HCT116 (cell line): Measurements from ENCODE around the gene SPDEF. TPM values are rescaled to one million over a fixed set of nuclear protein-coding genes. Genes with fewer than 3 reads are reported as not detected.

Experiments used
- ATAC-seq: fragments of 200-7000 bp; cut with Tn5 transposase; 2 replicates; pipeline ENCODE4 v1.9.1; 2020; ENCODE audit warnings: mild to moderate bottlenecking, moderate library complexity
- BruUV-seq: library from RNA; stranded (reverse); fragments of 400-500 nt; replicated peaks from 2 replicates; lab custom pipeline; 2021; lab: Mats Ljungman, UMichigan
- CTCF ChIA-PET: fragments of 300-600 bp; sonication (Branson Sonifier 250); formaldehyde crosslinking; loops from one replicate; lab custom pipeline; 2021; ENCODE audit warnings: antibody characterized with exemption; lab: Charles Lee
- POLR2A ChIA-PET: fragments of 300-600, 350-600 bp; sonication (Branson Sonifier 250); formaldehyde crosslinking; loops from one replicate; lab custom pipeline; 2021; ENCODE audit warnings: antibody characterized with exemption; lab: Charles Lee
- RAD21 ChIA-PET, 2 experiments: fragments of 300-600 bp; sonication (Branson Sonifier 250); formaldehyde crosslinking; loops; one replicate each; lab custom pipeline; 2023; ENCODE audit warnings: low total read pairs in 2 of 2; ENCODE audit not compliant: uncharacterized antibody in 2 of 2, unreplicated experiment in 2 of 2, low non-redundant PET in 1 of 2; lab: Charles Lee
- DNase-seq: peaks from one replicate; pipeline ENCODE4 v3.0.0-alpha.2; 2010; ENCODE audit warnings: low read depth, low spot score
- H2AFZ ChIP-seq: fragments of 200-600 bp; shearing (Covaris generic), sonication (generic); 2 replicates; pipeline ENCODE4 v1.6.1; 2017; ENCODE audit warnings: low read depth, mixed run types, mixed read lengths, antibody characterized with exemption, low read length; ENCODE audit not compliant: poor library complexity, severe bottlenecking
- H3K27ac ChIP-seq: 2 replicates; pipeline ENCODE4 v1.5.1; 2012; ENCODE audit warnings: low read depth, low read length
- H3K27me3 ChIP-seq: fragments of 200-600 bp; sonication (generic); 2 replicates; pipeline ENCODE4 v1.6.1; 2016; ENCODE audit warnings: mixed run types, low read length, mixed read lengths; ENCODE audit not compliant: insufficient read depth
- H3K36me3 ChIP-seq, 2 experiments: fragments of 200-500 bp in 1 of 2; fragments of 200-600 bp in 1 of 2; sonication (Bioruptor generic) in 1 of 2; sonication (generic) in 1 of 2; 2 replicates each; pipeline versions ENCODE4 v1.5.1 to v1.6.1; 2014 to 2016; ENCODE audit warnings: low read length in 2 of 2, inconsistent platforms in 1 of 2, mixed read lengths in 1 of 2, mixed run types in 1 of 2; ENCODE audit not compliant: insufficient read depth in 2 of 2, control insufficient read depth in 1 of 2
- H3K4me1 ChIP-seq, 2 experiments: fragments of 200-600 bp in 1 of 2; sonication (generic) in 1 of 2; 2 replicates each; pipeline versions ENCODE4 v1.5.1 to v1.6.1; 2012 to 2017; ENCODE audit warnings: low read length in 2 of 2, inconsistent platforms in 1 of 2, mild to moderate bottlenecking in 1 of 2, mixed read lengths in 1 of 2, mixed run types in 1 of 2, moderate library complexity in 1 of 2; ENCODE audit not compliant: insufficient read depth in 2 of 2, control insufficient read depth in 1 of 2
- H3K4me2 ChIP-seq: fragments of 200-600 bp; sonication (generic); 2 replicates; pipeline ENCODE4 v1.6.1; 2017; ENCODE audit warnings: mixed run types, low read length, mixed read lengths
- H3K4me3 ChIP-seq, 2 experiments: fragments of 200-600 bp in 1 of 2; sonication (generic) in 1 of 2; replicated peaks in 1 of 2; 2 replicates each; pipeline ENCODE4 v1.5.1; 2011 to 2016; ENCODE audit warnings: low read length in 2 of 2, control low read depth in 1 of 2, low read depth in 1 of 2, mild to moderate bottlenecking in 1 of 2, mixed read lengths in 1 of 2, mixed run types in 1 of 2
- H3K79me2 ChIP-seq: fragments of 200-600 bp; sonication (generic); 2 replicates; pipeline ENCODE4 v1.6.1; 2017; ENCODE audit warnings: mild to moderate bottlenecking, mixed run types, low read length, moderate library complexity, mixed read lengths; ENCODE audit not compliant: insufficient read depth
- H3K9ac ChIP-seq: fragments of 200-600 bp; sonication (generic); 2 replicates; pipeline ENCODE4 v1.6.1; 2016; ENCODE audit warnings: low read length, mixed read lengths
- H3K9me2 ChIP-seq: fragments of 200-600 bp; sonication (generic), shearing (Covaris generic); 2 replicates; pipeline ENCODE4 v1.6.1; 2017; ENCODE audit warnings: mixed run types, mild to moderate bottlenecking, moderate library complexity; ENCODE audit not compliant: insufficient read depth
- H3K9me3 ChIP-seq, 2 experiments: fragments of 200-500 bp in 1 of 2; fragments of 200-600 bp in 1 of 2; sonication (Bioruptor generic) in 1 of 2; sonication (generic) in 1 of 2; 2 replicates each; pipeline ENCODE4 v1.6.1; 2014 to 2017; ENCODE audit warnings: low read length in 2 of 2, mixed read lengths in 2 of 2, inconsistent platforms in 1 of 2, low read depth in 1 of 2, mild to moderate bottlenecking in 1 of 2, mixed run types in 1 of 2, moderate library complexity in 1 of 2; ENCODE audit not compliant: control insufficient read depth in 1 of 2, insufficient read depth in 1 of 2
- H4K20me1 ChIP-seq: fragments of 200-600 bp; sonication (generic), shearing (Covaris generic); 2 replicates; pipeline ENCODE4 v1.6.1; 2017; ENCODE audit warnings: mixed run types, mild to moderate bottlenecking, moderate library complexity; ENCODE audit not compliant: insufficient read depth
- EGR1 ChIP-seq: IDR thresholded peaks from 2 replicates; pipeline ENCODE4 v1.6.1; 2012; ENCODE audit warnings: low read depth
- EZH2 ChIP-seq: fragments of 200-600 bp; sonication (generic); IDR thresholded peaks from 2 replicates; pipeline ENCODE4 v1.6.1; 2017; ENCODE audit warnings: antibody characterized with exemption, mixed run types
- EZH2phosphoT487 ChIP-seq: fragments of 200-600 bp; IDR thresholded peaks from 2 replicates; pipeline ENCODE4 v1.6.1; 2018; ENCODE audit warnings: antibody characterized with exemption, borderline replicate concordance
- MAX ChIP-seq: IDR thresholded peaks from 2 replicates; pipeline ENCODE4 v1.6.1; 2012
- POLR2AphosphoS5 ChIP-seq: IDR thresholded peaks from 2 replicates; pipeline ENCODE4 v1.6.1; 2011; ENCODE audit warnings: mild to moderate bottlenecking, low read depth, low read length, moderate library complexity
- RAD21 ChIP-seq: IDR thresholded peaks from 2 replicates; pipeline ENCODE4 v1.6.1; 2012; ENCODE audit warnings: low read depth, mild to moderate bottlenecking
- REST ChIP-seq: IDR thresholded peaks from 2 replicates; pipeline ENCODE4 v1.6.1; 2012; ENCODE audit warnings: low read depth
- SRF ChIP-seq: IDR thresholded peaks from 2 replicates; pipeline ENCODE4 v1.6.1; 2012; ENCODE audit warnings: low read depth
- intact Hi-C: fragments of 100-400 bp; cut with micrococcal nuclease; formaldehyde crosslinking; loops from 2 replicates; pipeline ENCODE4 v1.10.0; 2022
- total RNA-seq: library from RNA; stranded (reverse); gene quantifications from one replicate; pipeline ENCODE4 v1.2.1, GENCODE V29; 2021; ENCODE audit not compliant: unreplicated experiment

Gene SPDEF
- total RNA-seq, 1 experiment from 2014 or later: 0.39 TPM

GRCh38 chr6:34581561-34581920 lies 25.4 kb upstream of the SPDEF start:
- Histone ChIP-seq H3K27ac (no peak overlapping the region), H3K9me2 (no peaks in the 10 kb centered on the region), H3K4me1 (no peaks in the 10 kb centered on the region), H4K20me1 (no peaks in the 10 kb centered on the region), H2AFZ (no peak overlapping the region), H3K4me3 (no peak overlapping the region), H3K9me3 (no peaks in the 10 kb centered on the region), H3K27me3 (no peaks in the 10 kb centered on the region), H3K79me2 (no peaks in the 10 kb centered on the region), H3K4me2 (no peak overlapping the region), H3K36me3 (no peaks in the 10 kb centered on the region; a peak in 1 of 4 replicates), H3K9ac (no peak overlapping the region)
- ATAC-seq (no peak), DNase-seq (no peak)
- ChIA-PET CTCF (no interaction called here), POLR2A (no interaction called here), RAD21 (no interaction called here)
- TF ChIP-seq POLR2AphosphoS5 (no peak), MAX (no peak), EZH2phosphoT487 (no peak), REST (no peak), SRF (no peak), EZH2 (no peak), RAD21 (no peak), EGR1 (no peak)
- intact Hi-C loops: no loop called here
- BruUV-seq: no TSS peak
